ENCODE data around the gene ABCC4. TPM values are rescaled to one million over a fixed set of nuclear protein-coding genes. Genes with fewer than 3 reads are reported as not detected.

The ABCC4 gene
- total RNA-seq, 1 donor from 2014 or later: 4.9 TPM

DNA sequence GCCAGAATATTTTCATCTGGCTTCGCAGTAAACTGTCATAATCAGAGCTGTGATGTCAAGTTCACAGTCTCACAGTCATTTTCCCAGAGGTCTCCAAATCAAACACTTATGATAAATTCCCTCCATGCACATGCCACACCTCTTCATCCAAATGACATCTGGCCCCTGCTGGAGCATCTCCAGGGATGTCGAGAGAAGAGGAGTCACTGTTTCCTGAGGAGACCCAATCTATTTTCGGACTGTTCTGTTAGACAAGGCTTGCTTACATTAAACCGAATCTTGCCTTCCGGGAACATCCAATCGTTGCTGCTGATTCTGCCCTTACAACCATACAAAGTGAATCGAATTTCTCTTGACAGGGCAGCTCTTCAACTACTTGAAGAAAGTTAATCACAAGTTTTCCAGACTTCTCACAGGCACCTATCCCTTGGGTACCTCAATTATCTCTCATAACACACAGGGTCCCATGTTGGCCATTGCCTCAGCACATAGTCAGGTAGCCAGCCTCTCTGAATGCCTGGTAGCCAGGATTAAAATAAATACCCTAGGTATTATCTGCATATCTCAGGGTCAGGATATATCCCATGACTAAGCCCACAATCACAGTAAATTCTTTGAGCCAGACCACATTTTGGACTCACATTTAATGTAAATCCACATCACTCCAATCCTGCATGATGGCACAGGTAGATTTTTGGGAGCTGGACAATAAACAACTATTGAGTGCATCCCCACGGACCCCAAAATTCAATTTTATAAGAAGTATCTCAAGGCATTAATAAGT, 182.5 kb downstream of the ABCC4 start:
- H3K4me1 ChIP-seq: no peaks in the 10 kb centered on the region
- no peaks in the 10 kb centered on the region for H3K9me3 ChIP-seq (replicated peaks)
- H3K27me3 ChIP-seq (ENCODE audit: low read depth): no peaks in the 10 kb centered on the region
- intact Hi-C loops (cut with micrococcal nuclease): no loop called here
- TF ChIP-seq, protein P1, sequence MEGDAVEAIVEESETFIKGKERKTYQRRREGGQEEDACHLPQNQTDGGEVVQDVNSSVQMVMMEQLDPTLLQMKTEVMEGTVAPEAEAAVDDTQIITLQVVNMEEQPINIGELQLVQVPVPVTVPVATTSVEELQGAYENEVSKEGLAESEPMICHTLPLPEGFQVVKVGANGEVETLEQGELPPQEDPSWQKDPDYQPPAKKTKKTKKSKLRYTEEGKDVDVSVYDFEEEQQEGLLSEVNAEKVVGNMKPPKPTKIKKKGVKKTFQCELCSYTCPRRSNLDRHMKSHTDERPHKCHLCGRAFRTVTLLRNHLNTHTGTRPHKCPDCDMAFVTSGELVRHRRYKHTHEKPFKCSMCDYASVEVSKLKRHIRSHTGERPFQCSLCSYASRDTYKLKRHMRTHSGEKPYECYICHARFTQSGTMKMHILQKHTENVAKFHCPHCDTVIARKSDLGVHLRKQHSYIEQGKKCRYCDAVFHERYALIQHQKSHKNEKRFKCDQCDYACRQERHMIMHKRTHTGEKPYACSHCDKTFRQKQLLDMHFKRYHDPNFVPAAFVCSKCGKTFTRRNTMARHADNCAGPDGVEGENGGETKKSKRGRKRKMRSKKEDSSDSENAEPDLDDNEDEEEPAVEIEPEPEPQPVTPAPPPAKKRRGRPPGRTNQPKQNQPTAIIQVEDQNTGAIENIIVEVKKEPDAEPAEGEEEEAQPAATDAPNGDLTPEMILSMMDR (IDR thresholded peaks at IDR 0.05; ENCODE audit: borderline replicate concordance): no peak
- H3K36me3 ChIP-seq: no peaks in the 10 kb centered on the region
- H3K27ac ChIP-seq (replicated peaks): no peak overlapping the region
- H3K4me3 ChIP-seq: no peak overlapping the region
- no peak for DNase-seq

DNA sequence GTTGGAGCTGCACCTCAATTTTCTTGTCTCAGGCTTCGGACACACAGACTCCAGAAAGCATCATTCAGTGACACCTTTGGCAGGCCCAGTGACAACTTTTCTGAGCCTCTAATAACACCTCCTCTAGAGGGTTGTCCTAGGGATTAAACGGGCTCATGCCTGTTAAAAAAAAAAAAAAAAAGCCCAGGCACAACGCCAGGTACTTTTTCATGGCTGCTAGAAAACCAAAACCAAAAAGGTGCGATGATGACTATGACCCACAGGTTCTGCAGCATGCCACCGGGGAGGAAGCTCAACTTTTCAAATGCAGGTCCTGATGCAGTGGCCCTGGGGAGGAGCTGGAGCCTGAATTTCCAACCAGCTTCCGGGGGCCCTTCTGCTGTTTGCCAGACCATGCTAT, 184.2 kb downstream of the ABCC4 start:
- DNase-seq: no peak
- no peaks in the 10 kb centered on the region for H3K36me3 ChIP-seq
- TF ChIP-seq, protein P1 (IDR thresholded peaks at IDR 0.05; ENCODE audit: borderline replicate concordance): no peak

DNA sequence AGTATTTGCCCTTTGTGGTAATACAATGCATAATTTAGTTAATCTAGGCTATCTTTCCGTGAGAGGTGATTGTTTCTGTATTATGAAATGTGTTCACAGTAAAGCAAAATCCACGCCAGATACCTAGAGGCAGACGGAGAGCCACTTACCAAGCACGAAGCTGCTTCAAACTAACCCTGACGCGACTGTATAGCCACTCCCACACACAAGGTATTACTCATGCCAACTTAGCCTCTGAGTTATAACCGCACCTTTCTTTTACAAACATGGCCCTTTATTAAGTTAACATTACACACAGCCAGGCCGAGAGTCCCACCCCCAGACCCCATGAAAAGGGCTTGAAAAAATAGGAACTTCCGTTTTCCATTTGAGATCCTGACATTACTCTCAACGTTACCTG, 185.7 kb downstream of the ABCC4 start:
- no peak overlapping the region for H3K4me3 ChIP-seq
- no peaks in the 10 kb centered on the region for H3K36me3 ChIP-seq
- H3K27ac ChIP-seq (replicated peaks): no peak overlapping the region
- no peaks in the 10 kb centered on the region for H3K4me1 ChIP-seq
- TF ChIP-seq, protein P1 (IDR thresholded peaks at IDR 0.05; ENCODE audit: borderline replicate concordance): no peak
- no peak for DNase-seq
- H3K9me3 ChIP-seq (replicated peaks): no peaks in the 10 kb centered on the region
- no peaks in the 10 kb centered on the region for H3K27me3 ChIP-seq (ENCODE audit: low read depth)
- intact Hi-C loops (cut with micrococcal nuclease): no loop called here

More for the DNA sequence above, 184.2 kb downstream of the ABCC4 start:
- Histone ChIP-seq H3K27me3 (ENCODE audit: low read depth) (no peaks in the 10 kb centered on the region), H3K27ac (replicated peaks) (no peak overlapping the region), H3K4me1 (no peaks in the 10 kb centered on the region), H3K4me3 (no peak overlapping the region), H3K9me3 (replicated peaks) (no peaks in the 10 kb centered on the region)
- intact Hi-C loops (cut with micrococcal nuclease): no loop called here

DNA sequence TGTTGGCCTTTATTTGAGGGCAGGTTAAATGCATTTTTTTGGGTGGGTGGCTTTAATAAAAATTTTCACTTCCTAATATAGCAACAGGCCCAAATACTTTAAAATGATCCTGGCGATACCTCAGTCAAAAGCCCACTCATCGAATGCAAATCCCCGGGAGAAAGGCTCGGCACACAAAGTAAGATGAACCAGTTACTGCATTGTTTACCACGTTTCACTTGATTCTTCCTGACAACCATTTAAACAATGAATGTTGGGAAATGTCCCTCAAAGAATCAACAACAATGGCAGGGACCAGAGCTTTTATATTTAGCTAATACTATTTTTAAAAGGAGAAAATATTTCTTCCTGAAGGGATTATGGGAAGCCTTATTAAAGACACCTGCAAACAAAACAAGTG, 187.7 kb downstream of the ABCC4 start:
- Histone ChIP-seq H3K27me3 (ENCODE audit: low read depth) (no peaks in the 10 kb centered on the region), H3K36me3 (no peaks in the 10 kb centered on the region), H3K9me3 (replicated peaks) (no peaks in the 10 kb centered on the region), H3K4me3 (no peak overlapping the region), H3K4me1 (no peaks in the 10 kb centered on the region), H3K27ac (replicated peaks) (no peak overlapping the region)
- intact Hi-C loops (cut with micrococcal nuclease): no loop called here
- TF ChIP-seq, protein P1 (IDR thresholded peaks at IDR 0.05; ENCODE audit: borderline replicate concordance): no peak
- no peak for DNase-seq

DNA sequence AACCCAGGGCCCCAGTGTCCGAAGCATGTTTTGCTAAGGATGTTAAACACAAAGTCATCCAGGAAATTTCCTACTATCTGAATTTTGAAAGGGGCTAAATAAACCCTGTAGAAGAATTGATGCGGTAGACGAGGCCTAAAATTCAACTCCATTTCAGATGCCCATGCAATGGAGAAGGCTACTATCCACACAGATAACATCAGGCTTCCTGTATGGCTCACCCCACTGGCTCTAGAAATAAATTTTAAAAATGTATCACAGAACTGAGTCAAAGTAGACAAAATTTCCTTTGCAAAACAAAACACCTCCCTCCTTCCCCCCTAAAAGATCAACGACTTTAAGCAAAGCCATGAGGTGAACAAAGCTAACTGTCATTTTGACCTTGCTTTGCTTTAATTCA, 188.4 kb downstream of the ABCC4 start:
- TF ChIP-seq, protein P1 (IDR thresholded peaks at IDR 0.05; ENCODE audit: borderline replicate concordance): no peak
- Histone ChIP-seq H3K4me1 (no peaks in the 10 kb centered on the region), H3K27ac (replicated peaks) (no peak overlapping the region), H3K4me3 (no peak overlapping the region), H3K27me3 (ENCODE audit: low read depth) (no peaks in the 10 kb centered on the region), H3K36me3 (no peaks in the 10 kb centered on the region), H3K9me3 (replicated peaks) (no peaks in the 10 kb centered on the region)
- no peak for DNase-seq
- intact Hi-C loops (cut with micrococcal nuclease): no loop called here
